Measurements from ENCODE around the gene PPEF1.

Gene PPEF1

GRCh38 chrX:18668071-18668835, 39.2 kb upstream of the PPEF1 start:
- Histone ChIP-seq H2AFZ (no peak overlapping the region), H3K4me1 (no peaks in the 10 kb centered on the region), H3K4me2 (ENCODE audit: low read length) (no peak overlapping the region), H3K27ac (no peak overlapping the region), H3K9me3 (ENCODE audit: control insufficient read depth, low read length) (no peaks in the 10 kb centered on the region), H3K9ac (no peak overlapping the region), H3K27me3 (ENCODE audit: control insufficient read depth, insufficient read depth, low read length) (no peaks in the 10 kb centered on the region), H3K4me3 (ENCODE audit: low read depth, low read length) (no peak overlapping the region), H3K36me3 (ENCODE audit: control insufficient read depth, insufficient read depth, low read length) (no peaks in the 10 kb centered on the region), H3K79me2 (no peaks in the 10 kb centered on the region)
- TF ChIP-seq, protein P1, sequence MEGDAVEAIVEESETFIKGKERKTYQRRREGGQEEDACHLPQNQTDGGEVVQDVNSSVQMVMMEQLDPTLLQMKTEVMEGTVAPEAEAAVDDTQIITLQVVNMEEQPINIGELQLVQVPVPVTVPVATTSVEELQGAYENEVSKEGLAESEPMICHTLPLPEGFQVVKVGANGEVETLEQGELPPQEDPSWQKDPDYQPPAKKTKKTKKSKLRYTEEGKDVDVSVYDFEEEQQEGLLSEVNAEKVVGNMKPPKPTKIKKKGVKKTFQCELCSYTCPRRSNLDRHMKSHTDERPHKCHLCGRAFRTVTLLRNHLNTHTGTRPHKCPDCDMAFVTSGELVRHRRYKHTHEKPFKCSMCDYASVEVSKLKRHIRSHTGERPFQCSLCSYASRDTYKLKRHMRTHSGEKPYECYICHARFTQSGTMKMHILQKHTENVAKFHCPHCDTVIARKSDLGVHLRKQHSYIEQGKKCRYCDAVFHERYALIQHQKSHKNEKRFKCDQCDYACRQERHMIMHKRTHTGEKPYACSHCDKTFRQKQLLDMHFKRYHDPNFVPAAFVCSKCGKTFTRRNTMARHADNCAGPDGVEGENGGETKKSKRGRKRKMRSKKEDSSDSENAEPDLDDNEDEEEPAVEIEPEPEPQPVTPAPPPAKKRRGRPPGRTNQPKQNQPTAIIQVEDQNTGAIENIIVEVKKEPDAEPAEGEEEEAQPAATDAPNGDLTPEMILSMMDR (IDR thresholded peaks at IDR 0.05) = no peak

DNA sequence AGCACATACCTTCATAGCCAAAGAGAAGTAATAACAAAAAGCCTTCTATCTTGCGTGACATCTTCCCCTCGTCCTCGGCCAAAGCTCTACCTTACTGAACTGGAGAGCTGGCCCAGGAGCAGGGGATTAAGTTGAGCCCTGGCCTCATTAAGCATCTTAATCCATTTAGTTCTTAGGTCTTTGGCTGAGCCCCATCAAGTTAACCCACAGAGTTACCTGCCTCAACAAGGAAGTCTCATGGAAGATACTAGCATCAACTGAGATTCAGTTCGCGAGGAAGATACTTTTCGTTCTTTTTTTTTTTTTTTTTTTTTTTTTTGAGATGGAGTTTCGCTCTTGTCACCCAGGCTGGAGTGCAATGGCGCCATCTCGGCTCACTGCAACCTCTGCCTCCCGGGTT, 35.4 kb upstream of the PPEF1 start, which contains the start of gene RS1:
TSS of gene RS1 (minus strand) at position 101 of the 400 bp plus-strand sequence. CDS start at position 61, 40 bp downstream.
- Histone ChIP-seq H3K27me3 (ENCODE audit: control insufficient read depth, insufficient read depth, low read length) (no peaks in the 10 kb centered on the region), H3K9ac (no peak within 1 kb of the TSS), H3K4me3 (ENCODE audit: low read depth, low read length) (no peak within 1 kb of the TSS), H3K79me2 (no peaks in the 10 kb centered on the region), H2AFZ (no peak within 1 kb of the TSS), H3K4me2 (ENCODE audit: low read length) (no peak within 1 kb of the TSS), H3K4me1 (no peaks in the 10 kb centered on the region), H3K36me3 (ENCODE audit: control insufficient read depth, insufficient read depth, low read length) (no peaks in the 10 kb centered on the region), H3K27ac (no peak within 1 kb of the TSS), H3K9me3 (ENCODE audit: control insufficient read depth, low read length) (no peaks in the 10 kb centered on the region)
- TF ChIP-seq, protein P1 (IDR thresholded peaks at IDR 0.05) = no peak

DNA sequence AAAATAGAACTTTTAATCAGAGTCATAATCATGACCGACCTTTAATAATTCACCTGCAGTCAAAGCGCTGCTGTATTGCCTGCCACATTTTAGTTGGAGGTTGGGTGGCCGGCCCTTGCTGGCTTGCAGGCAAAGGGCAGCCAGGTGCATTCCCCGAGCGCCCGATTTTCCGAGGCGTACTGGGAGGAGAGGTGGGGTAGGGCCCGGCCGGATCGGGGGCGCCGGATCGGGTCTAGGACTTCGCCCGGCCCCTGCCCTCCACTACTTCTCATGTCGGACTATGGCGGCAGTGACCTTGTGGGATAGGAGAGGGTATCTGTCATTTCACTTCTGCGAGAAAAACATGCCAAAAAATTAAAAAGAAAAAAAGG, 33.0 kb upstream of the PPEF1 start:
- Histone ChIP-seq H2AFZ (peak overlapping the region; percentile 89), H3K4me1 (no peaks in the 10 kb centered on the region), H3K27ac (peak overlapping the region; percentile 65), H3K4me2 (ENCODE audit: low read length) (peak overlapping the region; percentile 59), H3K79me2 (no peaks in the 10 kb centered on the region), H3K9ac (no peak overlapping the region), H3K27me3 (ENCODE audit: control insufficient read depth, insufficient read depth, low read length) (no peaks in the 10 kb centered on the region), H3K36me3 (ENCODE audit: control insufficient read depth, insufficient read depth, low read length) (no peaks in the 10 kb centered on the region), H3K4me3 (ENCODE audit: low read depth, low read length) (peak overlapping the region; percentile 70), H3K9me3 (ENCODE audit: control insufficient read depth, low read length) (no peaks in the 10 kb centered on the region)
- TF ChIP-seq, protein P1 (IDR thresholded peaks at IDR 0.05) = no peak

DNA sequence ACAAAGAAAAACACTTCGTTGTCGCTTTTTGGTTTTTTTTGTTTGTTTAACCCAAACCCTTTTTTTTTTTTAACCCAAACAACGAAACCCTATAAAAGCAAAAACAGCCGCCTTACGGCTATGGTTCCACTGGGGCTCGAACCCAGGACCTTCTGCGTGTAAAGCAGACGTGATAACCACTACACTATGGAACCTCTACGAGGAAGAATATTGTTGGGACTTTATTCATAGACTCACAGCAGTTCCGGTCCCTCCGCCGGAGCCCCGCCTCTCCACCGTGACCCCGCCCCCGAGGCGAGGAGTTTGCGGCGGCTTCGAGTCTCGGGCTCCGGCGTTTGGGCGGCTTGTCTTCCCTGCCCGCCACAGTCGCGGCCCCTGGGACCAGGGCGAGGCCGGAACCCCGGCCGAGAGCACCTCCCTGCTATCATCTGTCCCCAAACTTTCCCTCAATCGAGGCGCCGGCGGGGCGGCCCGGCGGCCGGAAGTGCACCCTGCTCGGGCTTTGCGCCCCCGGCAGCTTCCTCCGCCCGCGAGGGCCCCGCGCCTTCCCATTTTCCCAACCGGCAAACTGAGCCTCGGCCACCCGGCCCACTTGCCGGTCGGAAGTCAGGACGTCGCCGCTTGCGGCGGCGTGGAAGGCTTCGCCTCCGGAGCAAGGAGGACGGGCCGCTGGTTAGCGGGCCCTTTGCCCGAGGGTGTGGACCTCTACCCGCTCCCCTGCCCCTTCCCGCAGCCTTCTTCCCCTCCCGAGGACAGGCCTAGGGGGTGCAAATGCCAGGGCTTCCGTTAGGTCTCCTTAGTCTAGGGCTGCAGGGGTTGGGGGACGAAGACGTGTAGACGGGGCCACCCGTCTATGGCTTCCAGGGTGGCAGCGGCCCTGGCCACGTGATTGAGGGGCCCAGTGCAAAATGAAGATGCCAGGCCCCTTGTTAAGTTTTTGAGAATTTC, 32.4 kb upstream of the PPEF1 start:
- Histone ChIP-seq H2AFZ (peak overlapping the region; percentile 89), H3K9me3 (ENCODE audit: control insufficient read depth, low read length) (no peaks in the 10 kb centered on the region), H3K4me3 (ENCODE audit: low read depth, low read length) (peak overlapping the region; percentile 70), H3K79me2 (no peaks in the 10 kb centered on the region), H3K4me1 (no peaks in the 10 kb centered on the region), H3K27ac (peak overlapping the region; percentile 65), H3K36me3 (ENCODE audit: control insufficient read depth, insufficient read depth, low read length) (no peaks in the 10 kb centered on the region), H3K27me3 (ENCODE audit: control insufficient read depth, insufficient read depth, low read length) (no peaks in the 10 kb centered on the region), H3K9ac (peak overlapping the region; percentile 11), H3K4me2 (ENCODE audit: low read length) (peak overlapping the region; percentile 59)
- TF ChIP-seq, protein P1 (IDR thresholded peaks at IDR 0.05) = no peak

Measured in parathyroid adenoma (tissue), 2 donors.